Measurements from ENCODE around the gene GOLGA6C.
"Not testable (repeated sequence)": the region's sequence is repeated elsewhere in the genome, so short reads cannot be mapped to it uniquely, and the experiment has no call there.

Gene GOLGA6C, protein sequence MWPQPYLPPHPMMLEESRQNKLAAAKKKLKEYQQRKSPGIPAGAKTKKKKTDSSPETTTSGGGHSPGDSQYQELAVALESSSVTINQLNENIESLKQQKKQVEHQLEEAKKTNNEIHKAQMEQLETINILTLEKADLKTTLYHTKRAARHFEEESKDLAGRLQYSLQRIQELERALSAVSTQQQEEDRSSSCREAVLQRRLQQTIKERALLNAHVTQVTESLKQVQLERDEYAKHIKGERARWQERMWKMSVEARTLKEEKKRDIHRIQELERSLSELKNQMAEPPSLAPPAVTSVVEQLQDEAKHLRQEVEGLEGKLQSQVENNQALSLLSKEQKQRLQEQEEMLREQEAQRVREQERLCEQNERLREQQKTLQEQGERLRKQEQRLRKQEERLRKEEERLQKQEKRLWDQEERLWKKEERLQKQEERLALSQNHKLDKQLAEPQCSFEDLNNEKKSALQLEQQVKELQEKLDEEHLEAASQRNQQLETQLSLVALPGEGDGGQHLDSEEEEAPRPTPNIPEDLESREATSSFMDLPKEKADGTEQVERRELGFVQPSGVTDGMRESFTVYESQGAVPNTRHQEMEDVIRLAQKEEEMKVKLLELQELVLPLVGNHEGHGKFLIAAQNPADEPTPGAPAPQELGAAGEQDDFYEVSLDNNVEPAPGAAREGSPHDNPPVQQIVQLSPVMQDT

DNA sequence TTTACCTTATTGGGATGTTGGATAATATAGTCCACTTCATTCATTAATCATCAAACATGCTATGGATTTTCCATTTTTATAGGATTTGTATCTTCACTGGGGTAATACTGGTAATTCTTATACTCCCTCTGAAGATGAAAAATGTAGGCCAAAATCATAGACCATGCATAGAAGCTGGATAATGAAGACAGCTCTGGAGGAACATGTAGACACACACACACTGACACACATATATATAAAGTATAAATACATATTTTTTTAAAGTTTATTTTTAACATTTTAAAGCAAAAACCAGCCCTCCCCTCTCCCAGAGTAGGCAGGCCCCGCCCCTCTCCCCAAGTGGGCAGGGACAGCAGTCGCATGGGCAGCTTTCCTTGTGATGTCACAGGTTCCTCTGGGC is at the start of gene GOLGA6C:
Gene GOLGA6C, plus strand, starts transcription at position 301 of the 400 bp plus-strand sequence. CDS start 265 bp downstream, outside the sequence.
- not testable (repeated sequence) for DNase-seq

DNA sequence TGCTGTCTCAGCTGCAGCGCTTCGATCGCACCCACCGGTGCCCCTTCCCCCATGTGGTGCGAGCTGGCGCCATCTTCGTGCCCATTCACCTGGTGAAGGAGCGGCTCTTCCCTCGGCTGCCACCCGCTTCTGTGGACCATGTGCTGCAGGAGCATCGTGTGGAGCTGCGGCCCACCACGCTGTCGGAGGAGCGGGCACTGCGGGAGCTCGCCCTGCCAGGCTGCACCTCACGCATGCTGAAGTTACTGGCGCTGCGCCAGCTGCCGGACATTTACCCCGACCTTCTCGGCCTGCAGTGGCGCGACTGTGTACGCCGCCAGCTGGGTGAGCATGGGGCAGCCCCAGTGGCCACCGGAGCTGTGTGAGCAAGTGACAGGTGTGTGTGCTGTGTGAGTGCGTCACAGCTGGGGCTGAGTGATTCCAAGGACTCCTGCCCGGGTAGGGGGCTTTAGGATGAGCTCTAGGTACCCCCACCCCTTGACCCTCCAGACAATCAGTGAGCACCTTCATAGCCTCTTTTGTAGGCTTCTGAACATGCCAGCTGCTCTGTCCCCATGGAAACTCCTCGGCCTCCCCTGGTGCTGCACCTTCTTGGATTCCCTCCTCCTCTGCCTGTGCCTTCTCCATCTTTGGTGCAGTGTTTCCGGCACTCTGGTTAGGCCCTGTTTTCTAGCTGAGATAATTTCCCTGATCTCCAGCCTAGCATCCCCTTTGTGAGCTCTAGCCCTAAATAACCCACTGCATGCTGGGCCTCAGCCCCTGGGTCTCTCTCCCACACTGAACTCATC is 49.4 kb upstream of the GOLGA6C start:
- DNase-seq = no peak

DNA sequence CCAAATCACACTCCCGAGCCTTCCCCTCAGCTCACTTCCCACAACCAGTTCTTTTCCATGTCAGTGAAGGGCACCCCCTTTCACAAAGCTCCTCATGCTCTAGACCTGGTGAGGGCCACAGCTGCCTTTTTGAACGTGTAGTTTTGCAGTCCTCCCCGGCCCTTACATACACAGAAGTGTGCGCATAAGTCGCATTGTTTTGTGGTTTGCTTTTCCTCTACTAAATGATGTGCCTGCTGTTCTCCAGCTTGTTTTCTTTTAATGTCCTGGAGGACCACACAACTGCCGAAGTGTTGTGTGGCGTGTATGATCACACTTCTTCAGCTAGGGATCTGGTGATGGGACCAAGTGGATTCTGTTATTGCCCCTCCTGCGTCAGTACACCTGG is 48.9 kb upstream of the GOLGA6C start:
- DNase-seq = no peak

DNA sequence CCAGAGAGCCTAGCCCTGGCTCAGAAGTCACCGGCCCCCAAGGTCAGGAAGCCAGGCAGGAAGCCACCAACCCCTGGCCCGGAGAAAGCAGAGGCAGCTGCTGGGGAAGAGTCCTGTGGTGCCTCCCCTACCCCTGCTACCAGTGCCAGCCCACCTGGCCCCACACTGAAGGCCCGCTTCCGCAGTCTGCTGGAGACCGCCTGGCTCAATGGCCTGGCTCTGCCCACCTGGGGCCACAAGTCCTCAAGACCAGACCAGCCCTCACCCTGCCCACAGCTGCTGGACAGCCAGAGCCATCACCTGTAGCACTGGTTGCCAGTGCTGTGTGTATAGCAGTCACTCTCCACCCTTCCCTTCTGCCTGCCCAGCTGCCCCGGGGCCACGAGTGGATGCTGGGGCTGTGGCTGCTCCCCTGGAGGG is 47.3 kb upstream of the GOLGA6C start:
- no peak for DNase-seq

DNA sequence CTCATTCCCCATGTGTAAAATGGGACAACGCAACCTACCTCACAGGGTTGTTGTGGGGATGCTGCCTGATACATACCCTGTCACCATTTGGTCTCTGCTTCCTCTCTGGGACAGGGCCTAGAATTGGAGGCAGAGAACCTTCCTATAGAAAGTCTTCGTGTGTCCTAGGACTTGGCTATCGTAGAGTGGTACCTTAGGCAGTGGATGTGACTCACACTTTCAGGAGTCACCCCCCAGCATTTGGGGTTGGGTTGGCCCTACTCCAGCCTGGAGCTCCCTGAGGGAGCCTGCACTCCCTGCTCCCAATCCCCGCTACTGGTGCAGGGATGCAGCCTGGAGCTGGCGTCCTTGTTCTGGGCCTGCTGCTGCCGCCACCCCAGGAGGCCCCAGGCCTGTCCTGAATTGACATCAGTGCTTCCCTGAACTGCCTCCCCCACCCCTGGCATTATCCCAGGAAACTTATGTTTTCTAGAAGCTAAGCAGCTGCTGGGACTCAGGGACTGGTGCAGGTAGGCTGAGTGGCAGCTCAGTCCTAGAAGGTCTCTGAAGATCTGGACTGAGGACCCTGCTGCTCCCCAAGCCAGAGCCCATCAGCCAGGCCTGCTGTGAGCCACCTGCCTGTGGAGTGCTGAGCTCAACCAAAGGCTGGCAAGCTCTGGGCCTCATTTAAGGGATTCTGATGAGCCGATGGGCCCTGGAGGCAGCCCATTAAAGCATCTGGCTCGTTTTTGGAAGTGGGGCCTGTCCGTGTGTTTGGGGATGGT is 46.5 kb upstream of the GOLGA6C start:
- no peak for DNase-seq

DNA sequence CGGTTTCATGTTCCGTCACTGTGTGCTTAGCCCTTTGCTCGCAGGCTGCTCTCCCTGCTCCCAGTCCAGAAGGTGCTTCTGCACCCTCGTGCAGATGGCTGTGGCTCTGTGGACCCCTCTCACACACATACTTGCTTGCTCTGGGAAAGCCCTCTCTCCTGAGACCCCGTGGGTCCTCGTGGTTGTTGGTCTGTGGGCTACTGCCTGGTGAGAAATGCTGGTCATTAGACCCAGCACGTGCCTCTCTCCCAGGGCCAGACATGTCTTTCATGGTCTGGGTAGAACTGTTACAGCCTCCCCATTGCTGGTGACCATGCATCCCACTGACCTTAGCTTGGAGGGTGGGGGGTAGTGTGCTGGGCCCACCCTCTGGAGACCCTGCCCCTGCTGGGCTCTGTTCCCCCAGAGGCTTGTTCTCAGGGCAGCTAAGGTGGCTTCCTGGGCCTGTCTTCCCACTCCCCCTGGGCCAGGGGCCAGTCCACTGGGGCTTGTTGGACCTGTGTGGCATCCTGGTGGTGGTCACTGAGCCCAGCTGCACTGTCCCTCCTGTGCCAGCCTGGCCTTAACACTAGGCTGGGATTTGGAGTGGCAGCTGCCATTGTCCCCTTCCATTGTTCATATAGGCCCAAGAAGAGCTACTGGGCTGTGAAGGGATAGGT is 45.8 kb upstream of the GOLGA6C start:
- DNase-seq = no peak

DNA sequence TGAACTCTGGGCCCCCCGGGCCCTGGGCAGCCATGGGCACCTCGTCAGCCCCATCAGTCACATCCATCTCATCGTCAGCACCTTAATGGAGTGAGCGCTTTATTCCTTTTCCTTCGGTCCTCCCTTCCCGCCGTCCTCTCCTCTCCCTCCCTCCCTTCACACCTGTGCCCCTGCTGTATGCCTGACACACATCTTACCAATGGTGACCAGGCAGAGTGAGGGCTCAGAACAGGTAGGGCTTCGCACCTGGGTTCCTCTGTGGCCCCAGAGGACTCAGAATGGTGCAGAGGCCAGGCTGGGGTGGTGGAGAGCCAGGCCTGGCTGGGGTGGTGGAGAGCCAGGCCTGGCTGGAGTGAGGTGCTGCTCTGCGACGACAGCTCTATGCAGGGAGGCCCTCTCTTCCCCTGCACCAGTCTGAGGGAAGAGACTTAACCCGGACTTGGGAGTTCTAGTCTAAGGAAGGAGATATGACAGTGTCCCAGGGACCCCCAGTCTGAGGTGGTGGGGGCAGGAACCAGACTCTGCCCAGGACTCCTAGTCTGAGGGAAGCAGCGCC is 44.8 kb upstream of the GOLGA6C start:
- DNase-seq = no peak

DNA sequence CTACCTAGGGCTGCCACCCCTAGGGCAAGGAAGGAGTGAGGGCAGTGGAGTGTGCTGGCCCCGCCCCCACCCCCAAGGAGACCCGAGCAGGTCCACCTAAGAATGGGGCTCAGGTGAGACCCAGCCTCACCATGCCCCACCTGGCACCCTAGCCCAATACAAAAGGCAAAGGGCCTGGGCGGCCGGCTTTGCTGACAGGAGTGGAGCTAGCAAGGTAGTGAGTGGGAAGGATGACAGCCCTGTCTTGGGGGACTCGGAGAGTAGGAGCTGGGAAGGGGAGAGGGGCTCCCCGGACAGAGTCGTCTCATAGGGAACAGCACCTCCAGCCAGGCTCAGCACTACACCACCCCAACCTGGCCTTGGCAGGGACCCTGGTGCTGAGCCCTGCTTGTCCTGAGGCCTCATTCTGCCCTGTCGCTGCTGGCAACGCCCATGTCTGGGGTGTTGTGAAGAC is 44.3 kb upstream of the GOLGA6C start:
- no peak for DNase-seq

DNA sequence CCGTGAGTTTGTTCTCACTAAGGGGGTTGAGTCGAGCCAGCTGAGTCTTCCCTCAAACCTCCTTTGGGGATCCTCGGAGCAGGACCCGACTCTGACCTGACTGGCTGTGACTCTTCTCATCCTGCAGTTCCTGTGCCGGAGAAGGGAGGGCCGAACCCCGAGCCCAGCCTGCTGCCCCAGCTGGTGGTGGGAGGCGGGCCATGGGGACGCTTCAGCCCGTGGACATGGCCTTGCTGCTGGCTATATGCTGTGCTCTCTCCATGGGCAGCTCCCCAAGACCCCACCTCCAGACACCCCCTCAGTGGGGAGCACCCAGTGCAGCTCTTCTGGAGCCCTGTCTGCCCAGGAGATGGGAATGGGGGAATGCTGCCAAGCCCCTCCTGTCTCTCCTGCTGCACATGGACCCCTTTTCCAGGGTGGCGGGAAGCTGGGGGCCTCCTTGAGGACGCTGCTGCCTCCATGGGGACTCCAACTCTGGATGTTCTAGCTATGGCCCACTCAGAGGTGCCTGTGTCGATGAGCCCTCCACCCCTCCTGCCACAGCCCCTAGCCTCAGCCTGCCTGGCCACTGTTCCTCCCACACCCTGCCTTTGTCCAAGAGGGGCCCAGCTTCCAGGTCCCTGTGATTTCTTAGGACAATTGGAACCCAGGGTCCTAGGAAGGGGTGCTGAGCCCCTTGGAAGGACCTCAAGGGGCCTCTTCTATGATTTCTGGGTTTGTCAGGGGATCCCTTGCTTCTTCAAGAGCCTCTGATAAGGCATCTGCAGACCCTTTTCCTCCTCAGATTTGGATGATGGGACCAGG is 43.6 kb upstream of the GOLGA6C start:
- DNase-seq = no peak

DNA sequence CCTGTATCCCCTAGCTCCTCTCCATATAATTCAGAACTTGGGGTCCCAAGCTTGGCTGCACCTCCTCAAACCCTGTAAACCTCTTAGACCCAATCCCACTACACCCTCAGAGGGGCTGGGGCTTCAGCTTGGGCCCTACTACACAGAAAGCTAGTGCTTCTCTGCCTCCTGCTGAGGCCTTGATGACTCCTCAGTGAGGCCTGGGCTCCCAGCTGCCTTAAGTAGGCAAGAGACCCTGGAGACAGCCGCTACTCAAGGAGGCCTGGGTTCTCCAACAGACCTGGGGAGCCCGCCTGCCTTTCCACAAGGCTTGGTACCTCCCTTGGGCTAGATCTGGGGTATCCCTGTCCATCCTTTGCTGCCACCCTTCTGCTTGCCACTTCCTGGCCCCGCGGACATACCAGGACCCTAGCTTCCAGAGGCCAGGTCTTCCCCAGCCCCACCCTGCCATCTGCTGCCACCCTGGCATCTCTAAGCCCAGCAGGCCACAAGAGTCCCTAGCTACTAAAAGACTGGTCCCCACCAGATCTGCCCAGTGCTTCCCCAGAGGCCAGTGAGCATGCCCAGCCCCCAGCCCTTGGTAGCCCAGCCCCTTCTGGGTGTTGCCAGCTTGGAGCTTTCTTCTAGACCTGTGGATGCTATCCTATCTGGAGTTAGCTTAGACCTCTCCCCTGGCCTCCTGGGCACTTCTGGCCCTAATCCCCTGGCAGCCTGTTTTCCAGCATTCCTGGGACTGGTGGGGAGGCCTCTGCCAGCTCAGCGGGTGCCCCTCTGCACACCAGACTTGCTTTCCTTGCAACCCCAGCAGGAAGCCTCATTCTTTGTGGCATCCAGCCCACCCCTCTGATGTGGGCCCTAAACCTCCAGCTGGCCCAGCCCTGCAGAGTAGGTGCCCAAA is 42.8 kb upstream of the GOLGA6C start:
- no peak for DNase-seq

DNA sequence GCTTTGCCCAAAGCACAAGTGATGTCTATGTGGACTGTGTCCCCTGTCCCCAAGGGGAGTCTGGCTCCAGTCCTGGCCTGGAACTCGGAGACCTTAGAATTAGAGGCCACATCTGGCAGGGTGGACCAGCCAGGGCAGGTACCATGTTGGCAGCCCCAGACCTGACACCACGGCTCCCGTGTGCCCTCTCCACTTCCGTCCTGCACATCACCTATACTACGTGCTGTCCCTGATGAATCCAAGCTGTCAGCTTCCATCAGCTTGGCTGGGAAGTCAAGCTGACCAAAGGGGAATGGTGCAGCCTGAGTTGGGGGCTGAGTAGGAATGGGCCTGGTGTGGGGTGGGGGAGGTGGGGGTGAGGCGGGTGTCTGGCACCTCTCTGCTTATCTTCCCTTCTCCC is 41.1 kb upstream of the GOLGA6C start:
- DNase-seq = no peak

DNA sequence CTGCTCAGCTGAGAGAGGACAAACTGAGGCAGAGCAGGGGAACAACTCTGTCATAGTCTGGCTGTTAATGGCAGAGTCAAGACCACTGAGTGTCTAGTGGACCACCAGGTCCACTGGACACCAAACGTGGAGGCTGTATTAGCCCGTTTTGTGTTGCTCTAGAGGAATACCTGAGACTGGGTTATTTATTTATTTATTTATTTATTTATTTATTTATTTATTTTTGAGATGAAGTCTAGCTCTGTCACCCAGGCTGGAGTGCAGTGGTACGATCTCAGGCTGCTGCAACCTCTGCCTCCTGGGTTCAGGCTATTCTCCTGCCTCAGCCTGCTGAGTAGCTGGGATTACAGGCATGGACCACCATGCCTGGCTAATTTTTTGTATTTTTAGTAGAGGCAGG is 40.6 kb upstream of the GOLGA6C start:
- not testable (repeated sequence) for DNase-seq

DNA sequence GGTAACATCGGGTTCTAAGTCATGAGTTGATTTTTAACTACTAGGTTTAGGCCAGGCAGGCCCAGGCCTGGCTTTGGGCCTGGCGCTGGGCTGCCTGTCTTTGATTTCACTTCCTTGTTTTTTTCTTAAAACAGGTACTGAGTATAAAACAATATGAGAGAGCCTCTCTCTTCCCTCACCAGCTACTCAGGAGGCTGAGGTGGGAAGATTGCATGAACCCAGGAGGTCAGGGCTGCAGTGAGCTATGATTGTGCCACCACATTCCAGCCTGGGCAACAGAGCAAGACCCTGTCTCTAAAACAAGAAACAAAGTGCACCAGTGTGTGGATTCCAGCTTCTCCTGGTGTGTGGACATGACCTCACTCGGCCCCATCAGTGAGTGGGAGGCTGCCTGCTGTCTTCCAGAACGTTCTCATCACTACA is 38.6 kb upstream of the GOLGA6C start:
- not testable (repeated sequence) for DNase-seq

DNA sequence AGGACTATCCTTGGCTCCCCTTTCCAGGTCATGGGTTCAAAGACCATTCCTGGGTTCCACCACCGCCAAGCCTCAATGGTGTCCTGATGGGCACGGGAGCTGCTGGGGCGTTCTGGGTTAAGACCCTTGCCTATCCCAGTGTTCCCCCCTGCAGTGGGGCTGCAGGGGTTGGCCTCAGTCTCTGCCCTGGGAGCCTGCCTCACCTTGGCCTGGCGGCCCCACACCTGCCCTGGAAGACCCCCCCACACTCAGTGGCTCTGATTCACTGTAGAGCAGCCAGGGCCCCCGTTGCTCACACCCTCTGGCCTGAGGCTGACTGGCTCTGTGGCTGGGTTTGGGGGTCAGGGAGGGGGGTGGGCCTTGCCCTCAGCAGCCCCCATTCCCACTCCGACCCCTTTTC is 34.4 kb upstream of the GOLGA6C start:
- DNase-seq = no peak

DNA sequence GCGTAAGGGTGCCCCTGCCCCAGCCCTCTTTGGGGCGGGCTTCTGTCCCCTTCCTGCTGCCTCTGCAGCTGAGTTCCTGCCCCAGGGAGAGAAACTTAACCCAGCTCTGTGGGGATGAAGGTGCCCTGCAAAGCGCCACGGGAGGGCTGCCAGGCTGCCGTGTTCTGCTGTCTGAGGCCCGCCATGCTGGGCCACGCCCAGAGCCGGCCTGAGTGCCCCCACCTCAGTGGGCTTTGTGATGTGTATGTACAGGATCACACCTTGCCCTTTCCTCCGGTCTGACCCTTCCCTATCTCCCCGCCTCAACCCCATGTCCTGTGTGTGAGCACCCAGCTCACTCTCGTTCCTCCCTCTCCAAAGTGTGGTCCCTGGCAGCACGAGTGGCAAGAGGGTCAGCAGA is 33.9 kb upstream of the GOLGA6C start:
- DNase-seq = no peak

DNA sequence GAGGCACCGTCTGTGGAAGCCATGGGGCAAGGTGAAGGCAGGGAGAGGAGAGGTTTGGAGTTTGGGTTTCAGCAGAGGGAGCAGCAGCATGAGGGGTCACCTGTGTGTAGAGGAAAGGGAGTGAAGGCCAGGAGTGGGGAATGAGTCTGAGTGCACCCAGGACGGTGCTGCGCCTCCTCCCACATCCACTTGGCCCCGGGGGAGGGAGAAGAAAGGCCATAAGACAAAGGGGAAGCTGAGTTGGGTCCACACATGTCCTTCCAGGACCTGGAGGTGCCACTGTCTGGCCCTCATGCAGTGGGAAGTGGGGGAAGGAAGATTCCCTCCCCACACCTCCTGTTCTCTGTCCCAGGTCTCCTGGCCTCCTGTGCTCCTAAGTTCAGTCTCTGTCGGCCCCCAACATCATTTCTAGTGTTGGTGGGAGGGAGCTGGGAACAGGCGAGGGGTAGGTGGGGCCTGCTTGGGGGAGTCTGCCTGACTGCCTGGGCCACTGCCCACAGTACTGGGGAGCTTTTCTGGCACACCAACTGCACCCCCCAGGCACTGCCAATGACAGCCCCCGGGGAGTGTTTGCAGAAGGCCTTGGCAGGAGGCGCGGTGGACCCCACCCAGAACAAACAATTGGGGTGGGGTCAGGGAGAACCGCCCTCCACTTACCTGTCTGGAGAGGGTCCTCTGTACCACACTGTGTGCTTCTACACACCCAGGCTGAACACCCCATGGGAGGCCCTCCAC is 32.9 kb upstream of the GOLGA6C start:
- DNase-seq = not testable (repeated sequence)

DNA sequence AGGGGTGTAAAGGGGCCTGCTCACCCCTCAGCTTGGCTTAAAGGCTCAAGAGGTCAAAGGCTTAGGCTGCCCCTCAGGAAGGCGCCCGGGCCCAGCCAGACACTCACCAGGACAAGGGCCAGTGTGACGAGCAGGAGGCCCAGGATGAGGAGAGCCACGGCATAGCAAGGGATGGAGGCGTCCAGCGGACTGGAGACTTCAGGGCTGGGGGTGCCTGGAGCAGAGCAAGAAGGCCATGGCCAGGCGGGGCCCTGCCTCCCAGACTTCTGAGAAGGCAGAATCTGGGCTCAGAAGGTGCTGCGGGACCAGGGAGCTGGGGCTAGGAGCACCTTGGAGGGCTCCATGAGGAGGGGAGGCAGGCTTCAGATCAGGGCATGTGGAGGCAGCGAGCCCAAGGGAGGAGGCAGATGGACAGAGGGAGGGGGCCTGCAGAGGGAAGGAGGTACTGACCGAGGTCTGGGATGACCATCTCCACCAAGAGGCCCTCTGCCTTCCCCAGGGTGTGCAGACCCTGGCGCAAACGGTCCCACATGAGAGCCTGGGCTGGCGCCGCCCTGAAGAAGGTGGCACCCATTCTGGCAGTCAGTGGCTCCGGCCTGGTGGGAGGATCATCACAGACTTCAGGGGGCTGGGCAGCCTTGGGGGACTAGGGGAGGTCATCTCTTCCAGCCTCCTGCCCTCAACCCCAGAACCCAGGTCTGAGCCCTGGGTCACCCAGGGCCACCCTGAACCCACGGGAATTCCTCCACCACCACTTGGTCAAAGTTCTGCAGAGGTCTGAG is 32.0 kb upstream of the GOLGA6C start:
- DNase-seq = no peak

DNA sequence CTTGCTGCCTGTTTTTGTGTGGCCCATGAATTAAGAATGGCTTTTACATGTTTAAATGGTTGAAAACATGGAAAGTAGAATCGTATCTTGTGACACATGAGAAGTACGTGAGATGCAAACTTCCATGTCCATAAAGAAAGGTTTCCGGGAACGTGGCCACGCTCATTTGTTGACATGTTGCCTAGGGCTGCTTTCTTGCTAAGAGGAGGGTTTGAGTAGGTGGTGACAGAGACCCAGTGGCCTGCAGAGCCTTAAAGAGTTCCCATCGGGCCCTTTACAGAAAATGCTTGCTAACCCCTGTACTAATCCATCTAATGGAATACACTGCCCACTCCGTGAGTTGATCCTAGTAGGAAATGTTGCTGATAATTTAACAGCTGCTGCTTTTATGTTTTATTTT is 31.0 kb upstream of the GOLGA6C start:
- DNase-seq = not testable (repeated sequence)
